Activated CD4-positive, alpha-beta memory T cell treated with anti-CD3 and anti-CD28 coated beads, Interleukin-2, amount 10 ng/mL, durations not matched to agents 7 days and 5 days (primary cell): ENCODE measurements around the gene PXDC1. TPM values are rescaled to one million over a fixed set of nuclear protein-coding genes. Genes with fewer than 3 reads are reported as not detected.
A peak's percentile ranks its signal among the peaks of the same experiment; 100 is the strongest.

Source experiments
- CTCF ChIA-PET: fragments of 350-600 bp; sonication (Branson Sonifier 250); formaldehyde crosslinking; loops from one replicate; lab custom pipeline; 2021; ENCODE audit warnings: antibody characterized with exemption, inconsistent platforms; lab: Charles Lee
- POLR2A ChIA-PET: fragments of 350-600 bp; sonication (Branson Sonifier 250); formaldehyde crosslinking; loops from one replicate; lab custom pipeline; 2021; ENCODE audit warnings: antibody characterized with exemption; lab: Charles Lee
- DNase-seq: peaks from one replicate; pipeline ENCODE4 v3.0.0-alpha.2; 2020
- H3K27ac Mint-ChIP-seq: one replicate; pipeline ENCODE4 v1.8.0; 2021; ENCODE audit warnings: mild to moderate bottlenecking, mixed read lengths
- H3K27me3 Mint-ChIP-seq: one replicate; pipeline ENCODE4 v1.8.0; 2021; ENCODE audit warnings: mixed read lengths
- H3K36me3 Mint-ChIP-seq: one replicate; pipeline ENCODE4 v1.8.0; 2021; ENCODE audit warnings: low read depth, mixed read lengths
- H3K4me1 Mint-ChIP-seq: one replicate; pipeline ENCODE4 v1.8.0; 2021; ENCODE audit warnings: mixed read lengths
- H3K4me3 Mint-ChIP-seq: one replicate; pipeline ENCODE4 v1.8.0; 2021; ENCODE audit warnings: mild to moderate bottlenecking, mixed read lengths
- H3K9me3 Mint-ChIP-seq: one replicate; pipeline ENCODE4 v1.8.0; 2021; ENCODE audit warnings: mixed read lengths
- total RNA-seq, 2 experiments: library from RNA; stranded (reverse); gene quantifications; one replicate each; pipeline ENCODE4 v1.2.3, GENCODE V29; 2021

The PXDC1 gene
- total RNA-seq, 2 experiments from 2014 or later = 1.1 to 1.4 TPM

GRCh38 chr6:3738381-3739131 is 13.0 kb downstream of the PXDC1 start:
- Mint-ChIP-seq H3K4me3 (no peak overlapping the region), H3K4me1 (peaks cover 20% of the 10 kb centered on the region), H3K36me3 (no peaks in the 10 kb centered on the region), H3K9me3 (peaks cover 3% of the 10 kb centered on the region), H3K27me3 (peaks cover 9% of the 10 kb centered on the region), H3K27ac (no peak overlapping the region)
- no peak for DNase-seq
- ChIA-PET CTCF (interaction anchor here (1.2 kb wide), 1 partner anchor 240 kb away, joined by 3 read pairs; no protein-coding TSS in a partner anchor), POLR2A (no interaction called here)

GRCh38 chr6:3737831-3738210 is 13.7 kb downstream of the PXDC1 start:
- Mint-ChIP-seq H3K27ac (no peak overlapping the region), H3K9me3 (peaks cover 3% of the 10 kb centered on the region), H3K36me3 (no peaks in the 10 kb centered on the region), H3K4me1 (peaks cover 14% of the 10 kb centered on the region), H3K4me3 (no peak overlapping the region), H3K27me3 (peaks cover 9% of the 10 kb centered on the region)
- CTCF ChIA-PET = no interaction called here
- DNase-seq = no peak
- POLR2A ChIA-PET = no interaction called here

GRCh38 chr6:3737149-3737830 is 14.2 kb downstream of the PXDC1 start:
- ChIA-PET CTCF (no interaction called here), POLR2A (no interaction called here)
- Mint-ChIP-seq H3K36me3 (no peaks in the 10 kb centered on the region), H3K4me3 (no peak overlapping the region), H3K9me3 (peaks cover 3% of the 10 kb centered on the region), H3K27me3 (peaks cover 10% of the 10 kb centered on the region), H3K27ac (no peak overlapping the region), H3K4me1 (peaks cover 10% of the 10 kb centered on the region)
- no peak for DNase-seq

GRCh38 chr6:3735029-3735605 is 16.4 kb downstream of the PXDC1 start:
- DNase-seq = no peak
- Mint-ChIP-seq H3K9me3 (peaks cover 3% of the 10 kb centered on the region), H3K4me3 (no peak overlapping the region), H3K4me1 (peaks cover 7% of the 10 kb centered on the region), H3K36me3 (no peaks in the 10 kb centered on the region), H3K27ac (no peak overlapping the region), H3K27me3 (peaks cover 5% of the 10 kb centered on the region)
- ChIA-PET CTCF (interaction anchor here (1.4 kb wide), 1 partner anchor 242 kb away, joined by 6 read pairs; no protein-coding TSS in a partner anchor), POLR2A (no interaction called here)

- peaks cover 5% of the 10 kb centered on the region for H3K27me3 Mint-ChIP-seq
- ChIA-PET POLR2A (no interaction called here), CTCF (interaction anchor here (1.1 to 3.1 kb wide), 2 partner anchors 445 to 458 kb away, joined by 3 to 12 read pairs; no protein-coding TSS in a partner anchor)
- H3K27ac Mint-ChIP-seq = no peak overlapping the region
- H3K36me3 Mint-ChIP-seq = no peaks in the 10 kb centered on the region
- no peak overlapping the region for H3K4me3 Mint-ChIP-seq
- peaks cover 3% of the 10 kb centered on the region for H3K9me3 Mint-ChIP-seq
- DNase-seq = no peak
- peaks cover 7% of the 10 kb centered on the region for H3K4me1 Mint-ChIP-seq
Measured at GRCh38 chr6:3734023-3734422, 17.5 kb downstream of the PXDC1 start.

GRCh38 chr6:3733321-3733925 is 18.1 kb downstream of the PXDC1 start:
- Mint-ChIP-seq H3K4me1 (peaks cover 7% of the 10 kb centered on the region), H3K27me3 (peaks cover 8% of the 10 kb centered on the region), H3K9me3 (peaks cover 3% of the 10 kb centered on the region), H3K27ac (no peak overlapping the region), H3K4me3 (no peak overlapping the region), H3K36me3 (no peaks in the 10 kb centered on the region)
- POLR2A ChIA-PET = no interaction called here
- no peak for DNase-seq
- CTCF ChIA-PET = interaction anchor here (1.1 to 4.2 kb wide), 6 partner anchors 8 to 1010 kb away, joined by 3 to 50 read pairs (median 4); no protein-coding TSS in a partner anchor

- POLR2A ChIA-PET = no interaction called here
- H3K4me3 Mint-ChIP-seq = no peak overlapping the region
Measured at GRCh38 chr6:3732345-3733141, 19.0 kb downstream of the PXDC1 start.

GRCh38 chr6:3731700-3732099 is 19.8 kb downstream of the PXDC1 start:
- Mint-ChIP-seq H3K4me1 (peaks cover 7% of the 10 kb centered on the region), H3K9me3 (peaks cover 3% of the 10 kb centered on the region), H3K36me3 (no peaks in the 10 kb centered on the region), H3K4me3 (no peak overlapping the region), H3K27me3 (peaks cover 6% of the 10 kb centered on the region), H3K27ac (no peak overlapping the region)
- ChIA-PET CTCF (interaction anchor here (0.6 to 4.2 kb wide), 23 partner anchors 10 to 455 kb away, joined by 3 to 50 read pairs (median 4); partner anchors contain the start of gene FAM50B), POLR2A (no interaction called here)
- DNase-seq = no peak

More at GRCh38 chr6:3732345-3733141, 19.0 kb downstream of the PXDC1 start:
- DNase-seq = peak; percentile 69
- no peaks in the 10 kb centered on the region for H3K36me3 Mint-ChIP-seq
- H3K4me1 Mint-ChIP-seq = peaks cover 7% of the 10 kb centered on the region
- H3K9me3 Mint-ChIP-seq = peaks cover 3% of the 10 kb centered on the region
- no peak overlapping the region for H3K27ac Mint-ChIP-seq
- CTCF ChIA-PET = interaction anchor here (0.6 to 4.2 kb wide), 25 partner anchors 9 to 1011 kb away, joined by 3 to 50 read pairs (median 4); no protein-coding TSS in a partner anchor
- peaks cover 6% of the 10 kb centered on the region for H3K27me3 Mint-ChIP-seq

- DNase-seq = no peak
- Mint-ChIP-seq H3K9me3 (peaks cover under 1% of the 10 kb centered on the region), H3K27ac (no peak overlapping the region), H3K4me3 (no peak overlapping the region), H3K27me3 (peaks cover 5% of the 10 kb centered on the region), H3K36me3 (no peaks in the 10 kb centered on the region), H3K4me1 (peaks cover 2% of the 10 kb centered on the region)
- CTCF ChIA-PET = interaction anchor here (0.7 to 4.2 kb wide), 2 partner anchors 440 to 448 kb away, joined by 3 to 50 read pairs; no protein-coding TSS in a partner anchor
- POLR2A ChIA-PET = no interaction called here
Measured at GRCh38 chr6:3729603-3730344, 21.7 kb downstream of the PXDC1 start.

- Mint-ChIP-seq H3K4me3 (no peak overlapping the region), H3K9me3 (no peaks in the 10 kb centered on the region), H3K4me1 (peaks cover 2% of the 10 kb centered on the region), H3K36me3 (no peaks in the 10 kb centered on the region), H3K27ac (no peak overlapping the region), H3K27me3 (peaks cover 5% of the 10 kb centered on the region)
- ChIA-PET POLR2A (no interaction called here), CTCF (no interaction called here)
- no peak for DNase-seq
Measured at GRCh38 chr6:3727593-3728108, 23.9 kb downstream of the PXDC1 start.

- H3K27me3 Mint-ChIP-seq = peaks cover 3% of the 10 kb centered on the region
- H3K36me3 Mint-ChIP-seq = no peaks in the 10 kb centered on the region
- CTCF ChIA-PET = no interaction called here
- H3K4me3 Mint-ChIP-seq = no peak overlapping the region
- no peak for DNase-seq
- POLR2A ChIA-PET = no interaction called here
- H3K9me3 Mint-ChIP-seq = no peaks in the 10 kb centered on the region
- H3K27ac Mint-ChIP-seq = no peak overlapping the region
- peaks cover 2% of the 10 kb centered on the region for H3K4me1 Mint-ChIP-seq
Measured at GRCh38 chr6:3727036-3727435, 24.5 kb downstream of the PXDC1 start.
